Measurements from ENCODE around the gene SLC34A1. TPM values are rescaled to one million over a fixed set of nuclear protein-coding genes. Genes with fewer than 3 reads are reported as not detected.
A peak's percentile ranks its signal among the peaks of the same experiment; 100 is the strongest.

Gene SLC34A1
- total and polyA plus RNA-seq, 5 donors = not detected

DNA sequence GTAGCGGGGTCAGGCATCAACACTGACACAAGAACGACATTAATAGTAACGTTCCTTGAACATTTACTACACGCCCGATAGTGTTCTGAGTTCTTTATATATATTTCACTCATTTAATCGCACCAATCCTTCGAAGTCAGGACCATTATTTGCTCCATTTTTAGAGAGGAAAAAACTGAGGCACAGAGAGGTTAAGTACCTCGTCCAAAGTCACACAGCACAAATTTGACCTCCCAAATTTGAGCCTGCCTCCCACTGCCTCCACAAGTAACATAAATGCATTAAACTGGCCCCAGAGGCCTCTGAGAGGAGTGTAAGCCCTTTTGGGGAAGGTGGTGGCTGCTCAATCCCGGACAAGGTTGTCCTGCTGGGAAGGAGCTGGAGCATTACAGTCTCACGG is 20.7 kb upstream of the SLC34A1 start:
- Histone ChIP-seq H3K27me3 (ENCODE audit: control insufficient read depth, insufficient read depth) (no peaks in the 10 kb centered on the region), H3K4me3 (ENCODE audit: low read length) (peak overlapping the region; percentile 37), H3K9me3 (ENCODE audit: control insufficient read depth, low read length) (no peaks in the 10 kb centered on the region), H3K27ac (ENCODE audit: low read length) (no peak overlapping the region), H3K4me1 (ENCODE audit: control insufficient read depth, insufficient read depth, low read length) (peaks cover 4% of the 10 kb centered on the region)
- intact Hi-C loops (cut with DNase I) = no loop called here
- WGBS = 40% methylated on average over 10 of the region's 10 CpGs
- ATAC-seq (no peak), DNase-seq (no peak)

DNA sequence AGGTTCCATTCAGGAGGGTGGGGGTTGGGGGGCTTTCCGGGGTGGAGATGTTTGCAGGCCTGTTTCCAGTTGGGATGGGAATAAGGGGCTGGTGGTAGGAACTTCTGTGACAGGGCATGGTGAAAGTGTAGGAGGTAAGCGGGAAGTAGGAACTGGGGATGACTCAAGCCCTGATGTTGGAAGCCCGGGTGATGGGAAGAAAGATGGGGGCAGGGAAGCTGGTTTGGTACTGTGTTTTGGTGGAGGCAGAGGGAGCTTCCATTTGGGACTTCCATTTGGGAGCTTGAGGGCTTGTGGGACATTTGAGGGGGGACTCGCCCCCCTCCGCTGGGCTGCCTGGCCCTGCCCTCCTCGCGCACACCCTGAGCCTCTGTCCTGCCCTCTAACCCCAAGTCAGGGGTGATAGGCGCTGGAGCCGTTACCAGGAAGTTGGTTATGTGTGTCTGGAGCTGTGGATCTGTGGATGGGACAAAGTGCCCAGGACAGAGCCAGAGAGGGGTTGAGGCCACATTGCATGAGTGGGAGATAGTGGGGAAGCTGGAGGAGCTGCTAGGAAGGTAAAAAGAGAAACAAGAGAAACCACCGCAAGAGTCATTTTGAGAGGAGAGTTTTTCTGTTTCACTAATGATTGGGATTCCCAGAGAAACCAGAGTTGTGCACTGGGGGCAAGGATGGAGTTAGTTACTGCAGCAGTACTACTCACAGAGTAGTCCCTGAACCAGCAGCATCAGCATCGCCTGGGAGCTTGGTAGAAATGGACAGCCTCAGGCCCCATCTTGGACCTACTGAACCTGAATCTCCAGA is 19.9 kb upstream of the SLC34A1 start:
- Histone ChIP-seq H3K27ac (ENCODE audit: low read length) (no peak overlapping the region), H3K9me3 (ENCODE audit: control insufficient read depth, low read length) (no peaks in the 10 kb centered on the region), H3K27me3 (ENCODE audit: control insufficient read depth, insufficient read depth) (no peaks in the 10 kb centered on the region), H3K4me1 (ENCODE audit: control insufficient read depth, insufficient read depth, low read length) (peaks cover 4% of the 10 kb centered on the region), H3K4me3 (ENCODE audit: low read length) (no peak overlapping the region)
- intact Hi-C loops (cut with DNase I) = no loop called here
- WGBS = 83% methylated on average over 11 of the region's 11 CpGs
- DNase-seq = no peak
- no peak for ATAC-seq

DNA sequence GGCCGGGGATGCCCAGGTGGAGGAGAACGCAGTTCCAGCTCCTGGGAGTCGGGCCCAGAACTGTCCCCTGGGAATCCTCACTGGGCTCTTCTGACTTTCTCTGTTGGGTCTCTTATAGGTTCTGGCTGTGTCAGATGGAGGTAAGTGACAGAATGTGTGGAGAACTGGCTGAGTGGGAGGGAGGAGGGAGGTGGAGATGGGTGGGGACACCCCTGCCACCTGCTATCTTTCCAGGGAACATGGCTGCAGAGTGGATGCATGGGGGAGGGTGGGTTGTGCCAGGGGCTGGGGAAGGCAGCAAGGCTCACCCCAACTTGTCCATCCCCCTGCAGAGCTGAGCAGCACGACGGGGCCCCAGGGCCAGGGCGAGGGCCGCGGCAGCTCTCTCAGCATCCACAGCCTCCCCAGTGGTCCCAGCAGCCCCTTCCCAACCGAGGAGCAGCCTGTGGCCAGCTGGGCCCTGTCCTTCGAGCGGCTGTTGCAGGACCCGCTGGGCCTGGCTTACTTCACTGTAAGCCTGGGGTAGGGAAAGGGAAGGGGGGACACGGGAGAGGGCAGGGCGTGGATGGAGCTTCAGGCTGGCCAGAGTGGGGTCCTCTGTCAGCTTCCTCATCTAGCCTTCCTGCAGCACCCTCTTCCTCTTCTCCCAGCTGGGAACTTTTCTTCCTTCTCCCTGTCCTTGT is 18.2 kb upstream of the SLC34A1 start:
- H3K4me1 ChIP-seq (ENCODE audit: control insufficient read depth, insufficient read depth, low read length) = peaks cover 4% of the 10 kb centered on the region

DNA sequence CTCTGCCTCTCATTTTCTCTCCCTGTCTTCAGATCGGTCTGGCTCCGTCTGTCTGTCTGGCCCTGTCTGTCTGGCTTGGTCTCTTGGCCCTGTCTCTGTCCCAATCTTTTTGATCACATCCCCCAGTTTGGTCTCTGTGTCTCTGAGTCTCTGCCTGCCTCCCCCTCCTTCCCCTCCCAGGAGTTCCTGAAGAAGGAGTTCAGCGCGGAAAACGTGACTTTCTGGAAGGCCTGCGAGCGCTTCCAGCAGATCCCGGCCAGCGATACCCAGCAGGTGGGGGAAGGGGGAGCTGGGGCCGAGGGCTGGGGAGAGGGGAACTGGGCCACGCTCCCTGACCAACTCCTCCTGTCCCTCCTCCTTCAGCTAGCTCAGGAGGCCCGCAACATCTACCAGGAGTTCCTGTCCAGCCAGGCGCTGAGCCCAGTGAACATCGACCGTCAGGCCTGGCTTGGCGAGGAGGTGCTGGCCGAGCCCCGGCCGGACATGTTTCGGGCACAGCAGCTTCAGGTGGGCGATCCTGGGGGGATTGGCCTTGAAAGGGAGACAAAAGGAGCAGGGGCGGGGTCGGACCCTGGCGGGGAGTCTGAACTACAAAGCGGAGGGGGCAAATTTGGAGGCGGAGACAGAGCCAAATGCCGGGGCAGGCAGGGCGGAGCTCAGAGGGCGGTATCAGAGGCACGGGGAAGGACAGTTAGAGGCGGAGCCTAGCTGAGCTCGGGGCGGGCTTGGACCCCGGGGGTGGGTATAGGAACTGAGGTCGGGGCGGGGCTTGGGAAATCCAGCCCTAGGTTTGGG is 17.5 kb upstream of the SLC34A1 start:
- WGBS = 13% methylated on average over 36 of the region's 36 CpGs
- no peaks in the 10 kb centered on the region for H3K27me3 ChIP-seq (ENCODE audit: control insufficient read depth, insufficient read depth)
- H3K9me3 ChIP-seq (ENCODE audit: control insufficient read depth, low read length) = no peaks in the 10 kb centered on the region
- H3K27ac ChIP-seq (ENCODE audit: low read length) = peak overlapping the region; percentile 94
- DNase-seq (peak; percentile 92 to 97 (median 96)), ATAC-seq (peak; percentile 91 to 92)
- intact Hi-C loops (cut with DNase I) = no loop called here
- peaks cover 4% of the 10 kb centered on the region for H3K4me1 ChIP-seq (ENCODE audit: control insufficient read depth, insufficient read depth, low read length)
- H3K4me3 ChIP-seq (ENCODE audit: low read length) = peak overlapping the region; percentile 54

More for the DNA sequence above, 18.2 kb upstream of the SLC34A1 start:
- ATAC-seq (no peak), DNase-seq (no peak)
- H3K4me3 ChIP-seq (ENCODE audit: low read length) = no peak overlapping the region
- H3K27me3 ChIP-seq (ENCODE audit: control insufficient read depth, insufficient read depth) = no peaks in the 10 kb centered on the region
- no peaks in the 10 kb centered on the region for H3K9me3 ChIP-seq (ENCODE audit: control insufficient read depth, low read length)
- WGBS = 74% methylated on average over 14 of the region's 14 CpGs
- intact Hi-C loops (cut with DNase I) = no loop called here
- peak overlapping the region; percentile 9 for H3K27ac ChIP-seq (ENCODE audit: low read length)

DNA sequence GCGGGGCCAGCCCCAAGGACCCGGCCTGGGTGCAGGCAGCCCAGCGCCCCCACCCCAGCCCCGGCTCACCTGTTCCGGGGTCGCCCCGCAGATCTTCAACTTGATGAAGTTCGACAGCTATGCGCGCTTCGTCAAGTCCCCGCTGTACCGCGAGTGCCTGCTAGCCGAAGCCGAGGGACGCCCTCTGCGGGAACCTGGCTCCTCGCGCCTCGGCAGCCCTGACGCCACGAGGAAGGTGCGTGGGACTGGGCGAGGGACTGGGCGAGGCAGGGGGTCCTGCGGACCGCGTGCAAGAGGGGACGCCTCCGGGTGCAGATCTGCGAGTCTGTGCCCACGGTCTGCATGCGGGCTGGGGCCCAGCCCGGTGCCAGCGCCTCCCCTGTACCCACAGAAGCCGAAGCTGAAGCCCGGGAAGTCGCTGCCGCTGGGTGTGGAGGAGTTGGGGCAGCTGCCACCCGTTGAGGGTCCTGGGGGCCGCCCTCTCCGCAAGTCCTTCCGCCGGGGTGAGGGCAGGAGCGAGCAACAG is 16.8 kb upstream of the SLC34A1 start:
- Histone ChIP-seq H3K4me3 (ENCODE audit: low read length) (peak overlapping the region; percentile 54), H3K4me1 (ENCODE audit: control insufficient read depth, insufficient read depth, low read length) (peaks cover 4% of the 10 kb centered on the region), H3K27ac (ENCODE audit: low read length) (no peak overlapping the region), H3K27me3 (ENCODE audit: control insufficient read depth, insufficient read depth) (no peaks in the 10 kb centered on the region), H3K9me3 (ENCODE audit: control insufficient read depth, low read length) (no peaks in the 10 kb centered on the region)
- intact Hi-C loops (cut with DNase I) = no loop called here
- WGBS = 22% methylated on average over 46 of the region's 46 CpGs
- DNase-seq (peak in 1 of 3 donors; percentile 49), ATAC-seq (peak; percentile 3 to 8)

DNA sequence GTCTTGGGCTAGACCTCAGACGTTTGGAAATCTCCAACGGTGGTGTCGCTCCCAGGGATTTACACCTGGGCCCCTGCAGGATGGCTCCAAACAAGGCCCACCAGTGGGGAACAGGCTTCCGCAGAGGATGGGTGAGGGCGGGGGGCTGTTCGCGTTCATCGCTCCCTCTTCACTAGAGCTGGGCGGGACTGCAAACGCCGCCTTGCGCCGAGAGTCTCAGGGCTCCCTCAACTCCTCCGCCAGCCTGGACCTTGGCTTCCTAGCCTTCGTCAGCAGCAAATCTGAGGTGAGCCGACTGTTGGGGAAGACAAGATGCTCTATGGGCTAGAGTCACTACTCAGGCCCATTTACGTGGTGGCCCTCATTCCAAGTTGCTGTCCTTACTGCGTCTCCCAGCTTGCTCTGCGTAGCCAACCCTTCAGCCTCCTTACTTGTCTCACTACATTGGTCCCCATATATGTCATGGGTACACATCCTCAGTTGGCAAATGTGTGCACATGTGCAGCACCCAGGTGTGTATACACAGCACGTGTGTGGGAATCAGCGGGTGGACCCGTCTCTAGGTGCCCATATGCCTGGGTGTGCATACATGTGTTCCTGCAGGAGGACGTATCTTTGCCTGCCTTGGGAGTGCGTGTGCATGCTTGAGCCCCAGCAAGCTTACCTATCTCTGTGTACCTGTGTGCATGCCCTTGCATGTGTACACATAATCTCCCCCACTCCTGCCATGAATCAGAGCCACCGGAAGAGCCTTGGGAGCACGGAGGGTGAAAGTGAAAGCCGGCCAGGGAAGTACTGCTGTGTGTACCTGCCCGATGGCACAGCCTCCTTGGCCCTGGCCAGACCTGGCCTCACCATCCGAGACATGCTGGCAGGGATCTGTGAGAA is 16.0 kb upstream of the SLC34A1 start:
- Histone ChIP-seq H3K4me1 (ENCODE audit: control insufficient read depth, insufficient read depth, low read length) (peaks cover 4% of the 10 kb centered on the region), H3K9me3 (ENCODE audit: control insufficient read depth, low read length) (no peaks in the 10 kb centered on the region), H3K4me3 (ENCODE audit: low read length) (no peak overlapping the region), H3K27ac (ENCODE audit: low read length) (no peak overlapping the region), H3K27me3 (ENCODE audit: control insufficient read depth, insufficient read depth) (no peaks in the 10 kb centered on the region)
- intact Hi-C loops (cut with DNase I) = no loop called here
- ATAC-seq (no peak), DNase-seq (peak in 1 of 3 donors; percentile 49)
- 79% methylated on average over 29 of the region's 29 CpGs for WGBS

DNA sequence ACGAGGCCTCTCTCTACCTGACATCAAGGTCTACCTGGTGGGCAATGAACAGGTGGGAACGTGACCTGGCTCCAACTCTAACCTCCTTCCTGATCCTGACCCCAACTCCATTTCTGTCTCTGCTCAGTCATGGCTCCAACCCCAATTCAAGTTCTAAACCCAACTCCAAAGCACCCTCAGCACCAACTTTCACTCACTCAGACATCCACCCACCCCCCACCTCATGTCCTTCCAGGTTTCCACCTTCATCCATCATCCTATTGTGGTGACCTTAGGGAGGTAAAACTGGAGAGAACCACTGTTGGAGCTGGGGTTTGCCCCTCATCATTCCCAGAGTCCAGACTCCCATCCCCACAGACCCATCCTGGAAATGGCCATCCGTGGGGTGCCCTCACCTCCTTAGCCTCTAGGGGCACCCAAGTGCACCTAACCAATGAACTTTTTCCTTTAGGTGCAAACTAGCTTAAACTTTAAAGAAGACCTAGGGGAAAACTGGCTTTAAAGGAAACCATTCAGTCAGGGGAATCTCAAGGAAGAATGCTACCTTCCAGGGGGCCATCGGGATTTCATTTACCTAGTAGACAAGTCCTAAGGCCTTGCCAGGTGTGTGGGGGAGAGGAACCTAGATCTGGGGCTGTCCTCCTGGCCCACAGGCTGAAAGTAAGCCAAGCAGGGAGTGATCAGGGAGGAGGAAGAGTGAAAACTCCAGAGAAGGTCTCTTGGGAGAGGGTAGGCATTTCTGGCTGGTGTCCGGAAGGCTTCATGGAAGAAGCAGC is 15.2 kb upstream of the SLC34A1 start:
- ATAC-seq (no peak), DNase-seq (peak in 1 of 3 donors; percentile 27)
- intact Hi-C loops (cut with DNase I) = no loop called here
- no peaks in the 10 kb centered on the region for H3K9me3 ChIP-seq (ENCODE audit: control insufficient read depth, low read length)
- 81% methylated on average over 5 of the region's 5 CpGs for WGBS
- peaks cover 4% of the 10 kb centered on the region for H3K4me1 ChIP-seq (ENCODE audit: control insufficient read depth, insufficient read depth, low read length)
- H3K4me3 ChIP-seq (ENCODE audit: low read length) = no peak overlapping the region
- H3K27me3 ChIP-seq (ENCODE audit: control insufficient read depth, insufficient read depth) = no peaks in the 10 kb centered on the region
- no peak overlapping the region for H3K27ac ChIP-seq (ENCODE audit: low read length)

DNA sequence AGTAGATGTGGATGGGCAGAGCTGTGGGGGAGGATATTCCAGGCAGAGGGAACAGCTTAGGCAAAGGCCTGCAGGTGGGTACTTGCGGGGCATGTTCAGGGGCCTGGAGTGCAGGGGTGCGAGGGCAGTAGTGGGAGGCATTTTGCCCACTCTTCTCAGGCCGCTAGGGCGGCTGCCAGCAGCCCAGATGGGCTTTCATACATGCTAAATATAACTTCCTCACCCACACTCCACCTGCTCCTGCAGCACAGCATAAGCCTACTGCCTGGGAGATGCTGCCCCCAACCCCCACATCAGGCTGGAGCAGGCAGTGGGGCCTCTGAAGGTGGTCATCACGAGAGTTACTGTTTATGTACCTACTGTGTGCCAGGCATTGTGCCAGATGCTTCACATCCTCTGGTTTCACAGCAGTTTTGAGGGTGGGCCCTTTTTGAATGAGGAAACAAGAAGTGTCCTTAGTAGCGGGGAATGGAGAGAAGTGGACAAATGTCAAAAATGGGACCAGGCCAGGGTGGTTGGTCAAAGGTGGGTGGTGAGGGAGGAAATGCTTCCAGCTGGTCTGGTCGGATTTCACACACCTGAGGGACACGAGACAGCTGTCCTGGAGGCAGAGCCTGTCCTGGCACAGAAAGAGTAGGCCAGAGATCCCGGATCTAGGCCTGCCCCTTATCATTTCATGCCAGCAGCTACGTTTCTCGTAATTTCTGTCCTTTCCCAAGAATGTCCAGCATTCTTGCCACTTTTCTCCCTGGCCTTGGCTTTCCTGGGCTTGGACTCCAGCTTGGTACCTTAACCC is 14.4 kb upstream of the SLC34A1 start:
- peaks cover 4% of the 10 kb centered on the region for H3K4me1 ChIP-seq (ENCODE audit: control insufficient read depth, insufficient read depth, low read length)
- no peak for DNase-seq
- no peak overlapping the region for H3K27ac ChIP-seq (ENCODE audit: low read length)
- 73% methylated on average over 11 of the region's 11 CpGs for WGBS
- H3K9me3 ChIP-seq (ENCODE audit: control insufficient read depth, low read length) = no peaks in the 10 kb centered on the region
- no peak for ATAC-seq
- no peaks in the 10 kb centered on the region for H3K27me3 ChIP-seq (ENCODE audit: control insufficient read depth, insufficient read depth)
- intact Hi-C loops (cut with DNase I) = no loop called here
- H3K4me3 ChIP-seq (ENCODE audit: low read length) = no peak overlapping the region

DNA sequence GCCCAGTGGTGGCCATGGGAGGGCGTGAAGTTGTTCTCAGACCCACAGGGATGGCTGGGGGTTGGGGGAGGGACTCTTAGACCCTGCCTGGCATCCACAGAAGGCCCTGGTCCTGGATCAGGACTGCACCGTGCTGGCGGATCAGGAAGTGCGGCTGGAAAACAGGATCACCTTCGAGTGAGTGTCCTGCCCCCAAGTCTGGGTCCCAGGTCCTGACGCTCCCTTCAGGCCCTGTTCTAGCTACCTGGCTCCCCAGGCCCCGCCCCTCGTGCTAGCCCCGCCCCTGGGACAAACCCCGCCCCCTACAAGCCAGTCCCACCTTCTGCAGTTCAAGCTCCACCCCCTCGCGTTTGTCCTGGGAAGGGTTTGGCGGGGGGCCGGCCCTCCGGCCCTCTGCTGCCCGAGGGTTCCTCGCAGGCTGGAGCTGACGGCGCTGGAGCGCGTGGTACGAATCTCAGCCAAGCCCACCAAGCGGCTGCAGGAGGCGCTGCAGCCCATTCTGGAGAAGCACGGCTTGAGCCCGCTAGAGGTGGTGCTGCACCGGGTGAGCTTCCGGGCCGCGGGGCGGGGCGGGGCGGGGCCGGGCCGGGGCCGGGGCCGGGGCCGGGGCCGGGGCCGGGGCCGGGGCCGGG is 13.6 kb upstream of the SLC34A1 start:
- ATAC-seq = peak; percentile 56 to 64
- intact Hi-C loops (cut with DNase I) = no loop called here
- H3K4me3 ChIP-seq (ENCODE audit: low read length) = peak overlapping the region; percentile 31
- 15% methylated on average over 42 of the region's 42 CpGs for WGBS
- DNase-seq = peak; percentile 86 to 94 (median 91)
- no peaks in the 10 kb centered on the region for H3K9me3 ChIP-seq (ENCODE audit: control insufficient read depth, low read length)
- no peaks in the 10 kb centered on the region for H3K27me3 ChIP-seq (ENCODE audit: control insufficient read depth, insufficient read depth)
- H3K4me1 ChIP-seq (ENCODE audit: control insufficient read depth, insufficient read depth, low read length) = peaks cover 4% of the 10 kb centered on the region
- H3K27ac ChIP-seq (ENCODE audit: low read length) = no peak overlapping the region

Measured in right cardiac atrium (tissue), 5 donors.